GM12864 (cell line): ENCODE results near the gene BACE1.

Experiments used
- DNase-seq: peaks from one replicate; pipeline ENCODE4 v3.0.0-alpha.2; 2011; ENCODE audit warnings: low read depth
- H3K4me3 ChIP-seq: 2 replicates; pipeline ENCODE4 v1.5.1; 2011; ENCODE audit warnings: mild to moderate bottlenecking, low read depth, low read length, control low read depth
- CTCF ChIP-seq: IDR thresholded peaks from 2 replicates; pipeline ENCODE4 v1.5.1; 2011; ENCODE audit warnings: low read depth, mild to moderate bottlenecking, moderate library complexity, low read length, control low read depth, inconsistent platforms; ENCODE audit errors: missing control alignments

The BACE1 gene

GRCh38 chr11:117309310-117309709 is 6.7 kb downstream of the BACE1 start:
- no peak for TF ChIP-seq CTCF
- no peak overlapping the region for H3K4me3 ChIP-seq
- no peak for DNase-seq

GRCh38 chr11:117305145-117305544 is 10.9 kb downstream of the BACE1 start:
- TF ChIP-seq CTCF: no peak
- DNase-seq: no peak
- H3K4me3 ChIP-seq: no peak overlapping the region

GRCh38 chr11:117303646-117304315 is 12.3 kb downstream of the BACE1 start:
- H3K4me3 ChIP-seq: no peak overlapping the region
- DNase-seq: no peak
- TF ChIP-seq CTCF: no peak

GRCh38 chr11:117303101-117303500 is 13.0 kb downstream of the BACE1 start:
- H3K4me3 ChIP-seq: no peak overlapping the region
- DNase-seq: no peak
- TF ChIP-seq CTCF: no peak

- no peak for DNase-seq
- TF ChIP-seq CTCF: no peak
- H3K4me3 ChIP-seq: no peak overlapping the region
These were observed 13.8 kb downstream of the BACE1 start for GRCh38 chr11:117302228-117302627.

- no peak for TF ChIP-seq CTCF
- no peak overlapping the region for H3K4me3 ChIP-seq
- DNase-seq: no peak
These were observed 15.3 kb downstream of the BACE1 start for GRCh38 chr11:117300773-117301172.

- DNase-seq: no peak
- TF ChIP-seq CTCF: no peak
- no peak overlapping the region for H3K4me3 ChIP-seq
These were observed 15.8 kb downstream of the BACE1 start for GRCh38 chr11:117300283-117300663.
